HepG2 (cell line): ENCODE data around the gene AKAP12.

Source experiments
- AFF4 ChIP-seq: sonication (generic); formaldehyde crosslinking; IDR thresholded peaks from 2 replicates; pipeline ENCODE4 v1.4.0; 2020; ENCODE audit warnings: missing genetic modification reagents
- ARID2 ChIP-seq: sonication (generic); formaldehyde crosslinking; IDR thresholded peaks from 2 replicates; pipeline ENCODE4 v1.8.1; 2022; ENCODE audit warnings: mild to moderate bottlenecking, missing genetic modification reagents, borderline replicate concordance
- FOXJ3 ChIP-seq: sonication (generic); formaldehyde crosslinking; IDR thresholded peaks from 2 replicates; pipeline ENCODE4 v1.4.0; 2020; ENCODE audit warnings: missing genetic modification reagents, mild to moderate bottlenecking, borderline replicate concordance
- GABPB1 ChIP-seq: IDR thresholded peaks from 2 replicates; pipeline ENCODE4 v1.6.1; 2016; ENCODE audit warnings: mild to moderate bottlenecking, missing genetic modification reagents, moderate library complexity, missing compliant biosample characterization
- HNF4G ChIP-seq, 2 experiments: sonication (generic) in 1 of 2; formaldehyde crosslinking in 1 of 2; IDR thresholded peaks; 2 replicates each; pipeline versions ENCODE4 v1.4.0 to v1.6.1; 2011 to 2020; ENCODE audit warnings: borderline replicate concordance in 2 of 2, low read depth in 2 of 2, mild to moderate bottlenecking in 2 of 2, low read length in 1 of 2, missing genetic modification reagents in 1 of 2, moderate library complexity in 1 of 2
- KDM3A ChIP-seq: IDR thresholded peaks from 2 replicates; pipeline ENCODE4 v1.6.1; 2018; ENCODE audit warnings: low read depth, missing compliant biosample characterization
- NONO ChIP-seq, 2 experiments: fragments of 450-650 bp in 1 of 2; sonication (generic) in 1 of 2; formaldehyde crosslinking in 1 of 2; IDR thresholded peaks in 1 of 2; conservative IDR thresholded peaks in 1 of 2; 2 replicates each; pipeline versions ENCODE4 v1.6.1 to v1.8.0; 2017 to 2022; ENCODE audit warnings: mild to moderate bottlenecking in 1 of 2, missing genetic modification reagents in 1 of 2, moderate library complexity in 1 of 2
- RAD21 ChIP-seq: fragments of 450-650 bp; formaldehyde crosslinking; IDR thresholded peaks from 2 replicates; pipeline ENCODE4 v1.5.0; 2020; ENCODE audit warnings: mild to moderate bottlenecking
- ZBTB4 ChIP-seq: sonication (generic); formaldehyde crosslinking; IDR thresholded peaks from 2 replicates; pipeline ENCODE4 v1.4.0; 2020; ENCODE audit warnings: missing genetic modification reagents, mild to moderate bottlenecking, borderline replicate concordance
- ZNF513 ChIP-seq: sonication (generic); formaldehyde crosslinking; conservative IDR thresholded peaks from 2 replicates; pipeline ENCODE4 v1.5.0; 2020; ENCODE audit warnings: missing genetic modification reagents
- TF ChIP-seq, protein P1 (sequence below): sonication (generic); formaldehyde crosslinking; IDR thresholded peaks from 2 replicates; pipeline ENCODE4 v1.5.0; 2020; ENCODE audit warnings: mild to moderate bottlenecking, missing genetic modification reagents, moderate library complexity
- TF ChIP-seq, protein P2 (sequence below): sonication (generic); formaldehyde crosslinking; IDR thresholded peaks from 2 replicates; pipeline ENCODE4 v1.4.0; 2020; ENCODE audit warnings: missing genetic modification reagents; ENCODE audit errors: not compliant biosample characterization
- TF ChIP-seq, protein P3 (sequence below): IDR thresholded peaks from 2 replicates; pipeline ENCODE4 v1.6.1; 2018; ENCODE audit warnings: missing genetic modification reagents, mild to moderate bottlenecking, missing compliant biosample characterization

DNA sequence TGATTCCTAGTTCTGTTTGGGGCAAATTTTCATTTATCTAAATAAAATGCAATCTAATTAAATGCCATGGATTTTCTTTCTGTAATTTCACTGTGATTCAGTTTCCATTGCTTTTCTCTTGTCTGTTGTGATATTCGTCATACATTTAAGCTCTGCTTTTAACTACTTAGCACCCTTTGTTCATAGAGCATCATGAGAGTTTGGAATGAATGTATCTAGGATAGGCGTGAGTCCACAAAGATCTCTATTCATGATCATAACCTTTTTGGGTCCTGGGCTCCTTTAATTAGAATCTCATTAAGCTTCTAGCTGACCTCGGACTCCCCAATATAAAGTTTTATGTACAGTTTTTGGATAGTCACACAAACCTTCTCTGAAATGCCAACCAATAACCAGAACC is 118.7 kb downstream of the AKAP12 start:
- TF ChIP-seq ZNF513 (CRISPR knock-in tag) (no peak), ZBTB4 (CRISPR knock-in tag) (no peak), RAD21 (CRISPR knock-in tag) (no peak), ARID2 (no peak), GABPB1 (CRISPR knock-in tag) (no peak), HNF4G (IDR thresholded peaks at IDR 0.05; ENCODE audit: borderline replicate concordance, low read depth, low read length) (no peak), HNF4G (CRISPR knock-in tag; IDR thresholded peaks at IDR 0.05; ENCODE audit: borderline replicate concordance, low read depth) (no peak), KDM3A (CRISPR knock-in tag) (no peak), AFF4 (CRISPR knock-in tag) (no peak), NONO (IDR thresholded peaks at IDR 0.05) (no peak), NONO (CRISPR knock-in tag; conservative IDR thresholded peaks at IDR 0.05) (no peak), FOXJ3 (CRISPR knock-in tag) (no peak)
- TF ChIP-seq, protein P1, sequence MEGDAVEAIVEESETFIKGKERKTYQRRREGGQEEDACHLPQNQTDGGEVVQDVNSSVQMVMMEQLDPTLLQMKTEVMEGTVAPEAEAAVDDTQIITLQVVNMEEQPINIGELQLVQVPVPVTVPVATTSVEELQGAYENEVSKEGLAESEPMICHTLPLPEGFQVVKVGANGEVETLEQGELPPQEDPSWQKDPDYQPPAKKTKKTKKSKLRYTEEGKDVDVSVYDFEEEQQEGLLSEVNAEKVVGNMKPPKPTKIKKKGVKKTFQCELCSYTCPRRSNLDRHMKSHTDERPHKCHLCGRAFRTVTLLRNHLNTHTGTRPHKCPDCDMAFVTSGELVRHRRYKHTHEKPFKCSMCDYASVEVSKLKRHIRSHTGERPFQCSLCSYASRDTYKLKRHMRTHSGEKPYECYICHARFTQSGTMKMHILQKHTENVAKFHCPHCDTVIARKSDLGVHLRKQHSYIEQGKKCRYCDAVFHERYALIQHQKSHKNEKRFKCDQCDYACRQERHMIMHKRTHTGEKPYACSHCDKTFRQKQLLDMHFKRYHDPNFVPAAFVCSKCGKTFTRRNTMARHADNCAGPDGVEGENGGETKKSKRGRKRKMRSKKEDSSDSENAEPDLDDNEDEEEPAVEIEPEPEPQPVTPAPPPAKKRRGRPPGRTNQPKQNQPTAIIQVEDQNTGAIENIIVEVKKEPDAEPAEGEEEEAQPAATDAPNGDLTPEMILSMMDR (CRISPR knock-in tag): no peak
- TF ChIP-seq, protein P2, sequence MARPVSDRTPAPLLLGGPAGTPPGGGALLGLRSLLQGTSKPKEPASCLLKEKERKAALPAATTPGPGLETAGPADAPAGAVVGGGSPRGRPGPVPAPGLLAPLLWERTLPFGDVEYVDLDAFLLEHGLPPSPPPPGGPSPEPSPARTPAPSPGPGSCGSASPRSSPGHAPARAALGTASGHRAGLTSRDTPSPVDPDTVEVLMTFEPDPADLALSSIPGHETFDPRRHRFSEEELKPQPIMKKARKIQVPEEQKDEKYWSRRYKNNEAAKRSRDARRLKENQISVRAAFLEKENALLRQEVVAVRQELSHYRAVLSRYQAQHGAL: no peak
- TF ChIP-seq, protein P3, sequence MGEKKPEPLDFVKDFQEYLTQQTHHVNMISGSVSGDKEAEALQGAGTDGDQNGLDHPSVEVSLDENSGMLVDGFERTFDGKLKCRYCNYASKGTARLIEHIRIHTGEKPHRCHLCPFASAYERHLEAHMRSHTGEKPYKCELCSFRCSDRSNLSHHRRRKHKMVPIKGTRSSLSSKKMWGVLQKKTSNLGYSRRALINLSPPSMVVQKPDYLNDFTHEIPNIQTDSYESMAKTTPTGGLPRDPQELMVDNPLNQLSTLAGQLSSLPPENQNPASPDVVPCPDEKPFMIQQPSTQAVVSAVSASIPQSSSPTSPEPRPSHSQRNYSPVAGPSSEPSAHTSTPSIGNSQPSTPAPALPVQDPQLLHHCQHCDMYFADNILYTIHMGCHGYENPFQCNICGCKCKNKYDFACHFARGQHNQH: no peak
